HCT116 (cell line): Measurements from ENCODE around the gene THRAP3. TPM values are rescaled to one million over a fixed set of nuclear protein-coding genes. Genes with fewer than 3 reads are reported as not detected.

Experiments
- ATAC-seq: fragments of 200-7000 bp; cut with Tn5 transposase; 2 replicates; pipeline ENCODE4 v1.9.1; 2020; ENCODE audit warnings: mild to moderate bottlenecking, moderate library complexity
- BruUV-seq: library from RNA; stranded (reverse); fragments of 400-500 nt; replicated peaks from 2 replicates; lab custom pipeline; 2021; lab: Mats Ljungman, UMichigan
- CTCF ChIA-PET: fragments of 300-600 bp; sonication (Branson Sonifier 250); formaldehyde crosslinking; loops from one replicate; lab custom pipeline; 2021; ENCODE audit warnings: antibody characterized with exemption; lab: Charles Lee
- POLR2A ChIA-PET: fragments of 300-600, 350-600 bp; sonication (Branson Sonifier 250); formaldehyde crosslinking; loops from one replicate; lab custom pipeline; 2021; ENCODE audit warnings: antibody characterized with exemption; lab: Charles Lee
- RAD21 ChIA-PET, 2 experiments: fragments of 300-600 bp; sonication (Branson Sonifier 250); formaldehyde crosslinking; loops; one replicate each; lab custom pipeline; 2023; ENCODE audit warnings: low total read pairs in 2 of 2; ENCODE audit not compliant: uncharacterized antibody in 2 of 2, unreplicated experiment in 2 of 2, low non-redundant PET in 1 of 2; lab: Charles Lee
- DNase-seq: peaks from one replicate; pipeline ENCODE4 v3.0.0-alpha.2; 2010; ENCODE audit warnings: low read depth, low spot score
- H2AFZ ChIP-seq: fragments of 200-600 bp; shearing (Covaris generic), sonication (generic); 2 replicates; pipeline ENCODE4 v1.6.1; 2017; ENCODE audit warnings: low read depth, mixed run types, mixed read lengths, antibody characterized with exemption, low read length; ENCODE audit not compliant: poor library complexity, severe bottlenecking
- H3K27ac ChIP-seq: 2 replicates; pipeline ENCODE4 v1.5.1; 2012; ENCODE audit warnings: low read depth, low read length
- H3K27me3 ChIP-seq: fragments of 200-600 bp; sonication (generic); 2 replicates; pipeline ENCODE4 v1.6.1; 2016; ENCODE audit warnings: mixed run types, low read length, mixed read lengths; ENCODE audit not compliant: insufficient read depth
- H3K36me3 ChIP-seq, 2 experiments: fragments of 200-500 bp in 1 of 2; fragments of 200-600 bp in 1 of 2; sonication (Bioruptor generic) in 1 of 2; sonication (generic) in 1 of 2; 2 replicates each; pipeline versions ENCODE4 v1.5.1 to v1.6.1; 2014 to 2016; ENCODE audit warnings: low read length in 2 of 2, inconsistent platforms in 1 of 2, mixed read lengths in 1 of 2, mixed run types in 1 of 2; ENCODE audit not compliant: insufficient read depth in 2 of 2, control insufficient read depth in 1 of 2
- H3K4me1 ChIP-seq, 2 experiments: fragments of 200-600 bp in 1 of 2; sonication (generic) in 1 of 2; 2 replicates each; pipeline versions ENCODE4 v1.5.1 to v1.6.1; 2012 to 2017; ENCODE audit warnings: low read length in 2 of 2, inconsistent platforms in 1 of 2, mild to moderate bottlenecking in 1 of 2, mixed read lengths in 1 of 2, mixed run types in 1 of 2, moderate library complexity in 1 of 2; ENCODE audit not compliant: insufficient read depth in 2 of 2, control insufficient read depth in 1 of 2
- H3K4me2 ChIP-seq: fragments of 200-600 bp; sonication (generic); 2 replicates; pipeline ENCODE4 v1.6.1; 2017; ENCODE audit warnings: mixed run types, low read length, mixed read lengths
- H3K4me3 ChIP-seq, 2 experiments: fragments of 200-600 bp in 1 of 2; sonication (generic) in 1 of 2; replicated peaks in 1 of 2; 2 replicates each; pipeline ENCODE4 v1.5.1; 2011 to 2016; ENCODE audit warnings: low read length in 2 of 2, control low read depth in 1 of 2, low read depth in 1 of 2, mild to moderate bottlenecking in 1 of 2, mixed read lengths in 1 of 2, mixed run types in 1 of 2
- H3K79me2 ChIP-seq: fragments of 200-600 bp; sonication (generic); 2 replicates; pipeline ENCODE4 v1.6.1; 2017; ENCODE audit warnings: mild to moderate bottlenecking, mixed run types, low read length, moderate library complexity, mixed read lengths; ENCODE audit not compliant: insufficient read depth
- H3K9ac ChIP-seq: fragments of 200-600 bp; sonication (generic); 2 replicates; pipeline ENCODE4 v1.6.1; 2016; ENCODE audit warnings: low read length, mixed read lengths
- H3K9me2 ChIP-seq: fragments of 200-600 bp; sonication (generic), shearing (Covaris generic); 2 replicates; pipeline ENCODE4 v1.6.1; 2017; ENCODE audit warnings: mixed run types, mild to moderate bottlenecking, moderate library complexity; ENCODE audit not compliant: insufficient read depth
- H3K9me3 ChIP-seq, 2 experiments: fragments of 200-500 bp in 1 of 2; fragments of 200-600 bp in 1 of 2; sonication (Bioruptor generic) in 1 of 2; sonication (generic) in 1 of 2; 2 replicates each; pipeline ENCODE4 v1.6.1; 2014 to 2017; ENCODE audit warnings: low read length in 2 of 2, mixed read lengths in 2 of 2, inconsistent platforms in 1 of 2, low read depth in 1 of 2, mild to moderate bottlenecking in 1 of 2, mixed run types in 1 of 2, moderate library complexity in 1 of 2; ENCODE audit not compliant: control insufficient read depth in 1 of 2, insufficient read depth in 1 of 2
- H4K20me1 ChIP-seq: fragments of 200-600 bp; sonication (generic), shearing (Covaris generic); 2 replicates; pipeline ENCODE4 v1.6.1; 2017; ENCODE audit warnings: mixed run types, mild to moderate bottlenecking, moderate library complexity; ENCODE audit not compliant: insufficient read depth
- ATF3 ChIP-seq: IDR thresholded peaks from 2 replicates; pipeline ENCODE4 v1.6.1; 2012
- CBX3 ChIP-seq: IDR thresholded peaks from 2 replicates; pipeline ENCODE4 v1.6.1; 2012; ENCODE audit warnings: low read depth
- CEBPB ChIP-seq: IDR thresholded peaks from 2 replicates; pipeline ENCODE4 v1.6.1; 2012; ENCODE audit warnings: low read depth
- CTCF ChIP-seq, 3 experiments: fragments of 200-600 bp in 1 of 3; sonication (generic) in 1 of 3; IDR thresholded peaks in 2 of 3; conservative IDR thresholded peaks in 1 of 3; 2 replicates each; pipeline ENCODE4 v1.5.1; 2012 to 2017; ENCODE audit warnings: low read depth in 2 of 3, low read length in 2 of 3, antibody characterized with exemption in 1 of 3, borderline replicate concordance in 1 of 3, control low read depth in 1 of 3, mild to moderate bottlenecking in 1 of 3, mixed read lengths in 1 of 3, mixed run types in 1 of 3, moderate library complexity in 1 of 3; ENCODE audit not compliant: insufficient read depth in 1 of 3
- EGR1 ChIP-seq: IDR thresholded peaks from 2 replicates; pipeline ENCODE4 v1.6.1; 2012; ENCODE audit warnings: low read depth
- ELF1 ChIP-seq: IDR thresholded peaks from 2 replicates; pipeline ENCODE4 v1.6.1; 2012; ENCODE audit warnings: low read depth, borderline replicate concordance
- EZH2 ChIP-seq: fragments of 200-600 bp; sonication (generic); IDR thresholded peaks from 2 replicates; pipeline ENCODE4 v1.6.1; 2017; ENCODE audit warnings: antibody characterized with exemption, mixed run types
- FOSL1 ChIP-seq: IDR thresholded peaks from 2 replicates; pipeline ENCODE4 v1.6.1; 2012; ENCODE audit warnings: low read depth
- REST ChIP-seq: IDR thresholded peaks from 2 replicates; pipeline ENCODE4 v1.6.1; 2012; ENCODE audit warnings: low read depth
- SIN3A ChIP-seq: IDR thresholded peaks from 2 replicates; pipeline ENCODE4 v1.6.1; 2012; ENCODE audit warnings: low read depth
- TCF7L2 ChIP-seq: IDR thresholded peaks from 2 replicates; pipeline ENCODE4 v1.7.0; 2011; ENCODE audit warnings: borderline replicate concordance, inconsistent platforms; ENCODE audit not compliant: insufficient read depth, insufficient read length; ENCODE audit errors: extremely low read depth
- ZBTB33 ChIP-seq: IDR thresholded peaks from 2 replicates; pipeline ENCODE4 v1.6.1; 2011; ENCODE audit warnings: mild to moderate bottlenecking, low read length, moderate library complexity; ENCODE audit not compliant: insufficient replicate concordance; ENCODE audit errors: extremely low read depth
- ZFX ChIP-seq: fragments of 450-650 bp; IDR thresholded peaks from 2 replicates; pipeline ENCODE4 v1.6.1; 2017
- ZNF274 ChIP-seq: fragments of 200-500 bp; sonication (Bioruptor generic); IDR thresholded peaks from 2 replicates; pipeline ENCODE4 v1.6.1; 2014; ENCODE audit warnings: mild to moderate bottlenecking, low read depth, low read length, inconsistent platforms
- intact Hi-C: fragments of 100-400 bp; cut with micrococcal nuclease; formaldehyde crosslinking; loops from 2 replicates; pipeline ENCODE4 v1.10.0; 2022
- total RNA-seq: library from RNA; stranded (reverse); gene quantifications from one replicate; pipeline ENCODE4 v1.2.1, GENCODE V29; 2021; ENCODE audit not compliant: unreplicated experiment

Gene THRAP3
- total RNA-seq, 1 experiment from 2014 or later: 144 TPM

DNA sequence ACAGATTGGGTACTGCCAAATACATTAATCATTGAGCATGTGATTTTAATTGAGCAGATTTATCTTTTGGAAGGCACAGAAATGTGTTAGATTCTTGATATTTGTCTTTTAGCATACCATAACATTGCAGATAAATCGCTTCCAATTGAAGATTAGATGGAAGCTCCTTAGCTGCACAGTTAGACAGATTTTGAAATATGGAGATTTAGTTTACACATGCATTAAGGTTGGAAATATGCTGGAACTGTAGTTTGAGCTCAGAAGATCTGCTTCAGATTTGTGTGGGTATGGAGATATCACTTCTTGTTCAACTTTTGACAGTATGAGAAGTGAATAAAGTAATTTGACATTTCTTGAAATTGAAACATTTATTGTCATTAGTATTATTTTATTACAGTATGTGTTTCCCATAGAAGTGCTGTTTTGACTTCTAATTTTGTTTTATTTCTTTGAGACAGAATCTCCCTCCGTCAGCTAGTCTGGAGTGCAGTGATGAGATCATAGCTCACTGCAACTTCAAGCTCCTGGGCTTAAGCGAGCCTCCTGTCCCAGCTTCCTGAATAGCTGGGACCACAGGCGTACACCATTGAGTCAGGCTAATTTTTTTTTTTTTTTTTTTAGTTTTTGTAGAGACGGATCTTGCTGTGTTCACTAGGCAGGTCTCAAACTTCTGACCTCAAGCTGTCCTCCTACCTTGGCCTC lies 29.1 kb downstream of the THRAP3 start:
- H3K27ac ChIP-seq: no peak overlapping the region
- peaks cover 99% of the 10 kb centered on the region for H3K79me2 ChIP-seq
- TF ChIP-seq CBX3 (no peak), SIN3A (no peak), ZBTB33 (no peak), EGR1 (no peak), CTCF (IDR thresholded peaks at IDR 0.05 in 2 of 3, conservative IDR thresholded peaks at IDR 0.05 in 1 of 3; ENCODE audit: borderline replicate concordance in 1 of 3, insufficient read depth in 1 of 3, low read depth in 2 of 3, low read length in 2 of 3) (no peak), ELF1 (no peak), TCF7L2 (no peak), ATF3 (no peak), ZNF274 (no peak), ZFX (no peak), FOSL1 (no peak), EZH2 (no peak), REST (no peak), CEBPB (no peak)
- TF ChIP-seq, all 23 proteins: peak for 0
- ATAC-seq (no peak), DNase-seq (no peak)
- Histone ChIP-seq H3K9ac (no peak overlapping the region), H2AFZ (no peak overlapping the region), H3K27me3 (no peaks in the 10 kb centered on the region), H3K4me2 (no peak overlapping the region), H3K4me1 (peaks cover 24 to 58% of the 10 kb centered on the region in 2 experiments), H3K9me2 (no peaks in the 10 kb centered on the region), H3K4me3 (no peak overlapping the region), H3K36me3 (no peaks in the 10 kb centered on the region; a peak in 2 of 4 replicates), H3K9me3 (no peaks in the 10 kb centered on the region), H4K20me1 (peaks cover 37% of the 10 kb centered on the region; the same call in 1 of the 2 replicates)
- ChIA-PET POLR2A (no interaction called here), RAD21 (no interaction called here), CTCF (interaction anchor here (1.4 to 1.7 kb wide), 2 partner anchors 32 to 103 kb away, joined by 3 to 4 read pairs; no protein-coding TSS in a partner anchor)
- intact Hi-C loops: no loop called here
- BruUV-seq: no TSS peak
